ENCODE results near the gene APOM. TPM values are rescaled to one million over a fixed set of nuclear protein-coding genes. Genes with fewer than 3 reads are reported as not detected.

Gene APOM
- total RNA-seq, 1 experiment from 2014 or later = 2.6 TPM

DNA sequence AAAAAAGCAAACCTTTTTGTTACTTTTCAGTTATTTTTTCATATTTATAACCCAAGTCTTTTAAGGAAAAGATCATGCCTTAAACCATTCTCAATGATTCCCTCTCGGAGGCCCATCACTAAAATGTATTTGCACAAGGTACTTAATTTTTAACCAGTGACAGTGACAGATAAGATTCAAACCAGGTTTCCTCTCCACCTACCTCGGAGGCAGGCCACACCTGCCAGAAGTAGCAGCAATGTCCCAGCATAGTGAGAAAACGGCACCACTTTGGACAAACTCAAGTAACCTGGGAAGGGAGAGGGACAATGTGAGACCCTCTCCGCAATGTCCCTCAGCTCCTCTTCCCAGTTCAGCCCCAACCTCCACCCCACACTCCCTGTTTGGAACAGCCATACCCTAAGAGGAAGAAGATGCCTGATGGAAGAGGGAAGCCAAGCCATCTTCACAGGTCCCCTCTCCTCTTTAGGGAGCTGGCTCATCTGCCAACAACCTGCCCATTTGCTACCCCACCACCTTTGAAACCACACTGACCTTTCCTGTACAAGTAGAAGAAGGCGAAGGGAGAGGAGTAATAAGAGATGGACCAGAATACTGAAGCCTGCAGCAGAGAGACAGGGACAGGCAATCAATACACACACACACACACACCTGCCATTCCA, 45.2 kb downstream of the APOM start:
- TF ChIP-seq, protein P1, sequence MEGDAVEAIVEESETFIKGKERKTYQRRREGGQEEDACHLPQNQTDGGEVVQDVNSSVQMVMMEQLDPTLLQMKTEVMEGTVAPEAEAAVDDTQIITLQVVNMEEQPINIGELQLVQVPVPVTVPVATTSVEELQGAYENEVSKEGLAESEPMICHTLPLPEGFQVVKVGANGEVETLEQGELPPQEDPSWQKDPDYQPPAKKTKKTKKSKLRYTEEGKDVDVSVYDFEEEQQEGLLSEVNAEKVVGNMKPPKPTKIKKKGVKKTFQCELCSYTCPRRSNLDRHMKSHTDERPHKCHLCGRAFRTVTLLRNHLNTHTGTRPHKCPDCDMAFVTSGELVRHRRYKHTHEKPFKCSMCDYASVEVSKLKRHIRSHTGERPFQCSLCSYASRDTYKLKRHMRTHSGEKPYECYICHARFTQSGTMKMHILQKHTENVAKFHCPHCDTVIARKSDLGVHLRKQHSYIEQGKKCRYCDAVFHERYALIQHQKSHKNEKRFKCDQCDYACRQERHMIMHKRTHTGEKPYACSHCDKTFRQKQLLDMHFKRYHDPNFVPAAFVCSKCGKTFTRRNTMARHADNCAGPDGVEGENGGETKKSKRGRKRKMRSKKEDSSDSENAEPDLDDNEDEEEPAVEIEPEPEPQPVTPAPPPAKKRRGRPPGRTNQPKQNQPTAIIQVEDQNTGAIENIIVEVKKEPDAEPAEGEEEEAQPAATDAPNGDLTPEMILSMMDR (IDR thresholded peaks at IDR 0.05; ENCODE audit: unreplicated experiment) = no peak
- Mint-ChIP-seq H3K27me3 (ENCODE audit: unreplicated experiment) (no peaks in the 10 kb centered on the region), H3K4me1 (ENCODE audit: low read depth, unreplicated experiment) (peaks cover 7% of the 10 kb centered on the region), H3K27ac (ENCODE audit: unreplicated experiment) (no peak overlapping the region), H3K36me3 (ENCODE audit: insufficient read depth, unreplicated experiment) (peaks cover 28% of the 10 kb centered on the region), H3K4me3 (ENCODE audit: low read depth, unreplicated experiment) (no peak overlapping the region), H3K9me3 (ENCODE audit: low read depth, unreplicated experiment) (no peaks in the 10 kb centered on the region)
- CTCF ChIA-PET = interaction anchor here (0.8 to 1.0 kb wide), 2 partner anchors 11 to 29 kb away, joined by 3 read pairs; no protein-coding TSS in a partner anchor
- BruUV-seq (replicated peaks) = no TSS peak
- intact Hi-C loops (cut with micrococcal nuclease; ENCODE audit: unreplicated experiment) = loop anchor here (5.0 kb wide), 1 partner anchor 36 kb away; the partner anchor contains the start of gene CLIC1
- DNase-seq = no peak

DNA sequence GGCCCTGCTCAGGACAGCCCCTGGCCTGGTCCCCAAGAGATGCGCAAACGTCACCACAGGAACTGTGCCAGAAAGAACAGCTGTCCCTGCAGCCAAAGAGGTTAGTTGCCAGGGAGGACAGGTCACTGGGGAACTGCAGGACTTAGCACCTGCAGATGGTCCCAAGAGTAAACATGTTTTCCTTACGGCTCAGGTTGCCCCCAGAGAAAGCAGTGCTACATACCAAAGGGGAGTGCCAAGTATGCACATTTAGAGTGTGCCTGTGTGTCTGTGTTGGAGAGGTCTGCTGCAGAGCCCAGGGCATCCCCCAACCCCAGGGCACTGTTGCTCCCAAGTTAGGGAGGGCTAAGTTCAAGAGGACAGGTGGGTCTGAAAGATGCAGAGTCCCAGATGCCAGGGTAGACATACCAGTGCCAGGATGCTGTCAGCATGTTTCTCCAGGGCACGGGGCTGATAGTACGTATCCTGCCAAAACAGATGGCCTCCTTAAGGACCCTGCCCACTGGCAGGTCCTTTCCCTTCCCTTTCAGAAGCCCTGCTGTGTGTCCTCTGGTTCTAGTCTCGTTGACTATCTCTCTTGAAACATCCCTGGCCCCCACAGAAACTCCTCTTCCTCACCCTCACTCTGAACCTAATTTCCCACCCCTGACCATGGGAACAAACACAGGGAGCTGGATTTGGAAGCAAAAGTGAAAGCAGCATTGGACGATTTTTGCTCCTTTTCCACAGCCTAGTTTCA, 46.1 kb downstream of the APOM start:
- BruUV-seq (replicated peaks) = no TSS peak
- no peak for DNase-seq
- Mint-ChIP-seq H3K36me3 (ENCODE audit: insufficient read depth, unreplicated experiment) (peaks cover 22% of the 10 kb centered on the region), H3K27ac (ENCODE audit: unreplicated experiment) (peak overlapping the region; percentile 66), H3K4me3 (ENCODE audit: low read depth, unreplicated experiment) (peak overlapping the region; percentile 77), H3K9me3 (ENCODE audit: low read depth, unreplicated experiment) (no peaks in the 10 kb centered on the region), H3K27me3 (ENCODE audit: unreplicated experiment) (no peaks in the 10 kb centered on the region), H3K4me1 (ENCODE audit: low read depth, unreplicated experiment) (peaks cover 7% of the 10 kb centered on the region)
- intact Hi-C loops (cut with micrococcal nuclease; ENCODE audit: unreplicated experiment) = loop anchor here (5.0 kb wide), 1 partner anchor 35 kb away; the partner anchor contains the start of gene CLIC1
- TF ChIP-seq, protein P1 (IDR thresholded peaks at IDR 0.05; ENCODE audit: unreplicated experiment) = no peak
- CTCF ChIA-PET = interaction anchor here (0.8 to 1.8 kb wide), 4 partner anchors 11 to 37 kb away, joined by 3 to 14 read pairs (median 5); partner anchors contain the start of genes DDAH2 and MSH5

DNA sequence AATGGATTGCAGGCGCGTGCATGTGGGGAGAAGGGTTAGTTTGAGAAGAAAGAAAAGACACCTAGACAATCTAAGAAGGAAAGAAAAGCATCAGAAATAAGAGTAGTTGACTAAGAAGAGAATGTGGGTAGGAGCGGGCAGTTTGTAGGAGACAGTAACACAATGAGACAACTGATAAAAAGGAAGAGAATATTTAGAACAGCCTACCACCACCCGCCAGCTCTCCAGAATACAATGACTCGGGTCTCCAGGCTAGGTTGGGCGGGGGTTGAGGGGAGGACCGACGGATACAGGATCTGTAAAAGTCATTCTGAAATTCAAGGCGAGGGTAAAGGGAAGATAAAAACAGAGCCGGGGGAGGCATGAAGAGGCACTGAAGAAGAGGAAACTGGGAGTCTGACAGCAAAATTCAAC, 46.7 kb downstream of the APOM start:
- Mint-ChIP-seq H3K27me3 (ENCODE audit: unreplicated experiment) (no peaks in the 10 kb centered on the region), H3K27ac (ENCODE audit: unreplicated experiment) (peak overlapping the region; percentile 66), H3K36me3 (ENCODE audit: insufficient read depth, unreplicated experiment) (peaks cover 22% of the 10 kb centered on the region), H3K9me3 (ENCODE audit: low read depth, unreplicated experiment) (no peaks in the 10 kb centered on the region), H3K4me3 (ENCODE audit: low read depth, unreplicated experiment) (peak overlapping the region; percentile 77), H3K4me1 (ENCODE audit: low read depth, unreplicated experiment) (peaks cover 7% of the 10 kb centered on the region)
- no TSS peak for BruUV-seq (replicated peaks)
- no peak for DNase-seq
- intact Hi-C loops (cut with micrococcal nuclease; ENCODE audit: unreplicated experiment) = loop anchor here (5.0 kb wide), 1 partner anchor 35 kb away; the partner anchor contains the start of gene CLIC1
- CTCF ChIA-PET = interaction anchor here (0.8 to 1.8 kb wide), 8 partner anchors 12 to 113 kb away, joined by 3 to 14 read pairs (median 4); partner anchors contain the start of genes DDAH2, HSPA1A, HSPA1L and LY6G6C
- TF ChIP-seq, protein P1 (IDR thresholded peaks at IDR 0.05; ENCODE audit: unreplicated experiment) = no peak

DNA sequence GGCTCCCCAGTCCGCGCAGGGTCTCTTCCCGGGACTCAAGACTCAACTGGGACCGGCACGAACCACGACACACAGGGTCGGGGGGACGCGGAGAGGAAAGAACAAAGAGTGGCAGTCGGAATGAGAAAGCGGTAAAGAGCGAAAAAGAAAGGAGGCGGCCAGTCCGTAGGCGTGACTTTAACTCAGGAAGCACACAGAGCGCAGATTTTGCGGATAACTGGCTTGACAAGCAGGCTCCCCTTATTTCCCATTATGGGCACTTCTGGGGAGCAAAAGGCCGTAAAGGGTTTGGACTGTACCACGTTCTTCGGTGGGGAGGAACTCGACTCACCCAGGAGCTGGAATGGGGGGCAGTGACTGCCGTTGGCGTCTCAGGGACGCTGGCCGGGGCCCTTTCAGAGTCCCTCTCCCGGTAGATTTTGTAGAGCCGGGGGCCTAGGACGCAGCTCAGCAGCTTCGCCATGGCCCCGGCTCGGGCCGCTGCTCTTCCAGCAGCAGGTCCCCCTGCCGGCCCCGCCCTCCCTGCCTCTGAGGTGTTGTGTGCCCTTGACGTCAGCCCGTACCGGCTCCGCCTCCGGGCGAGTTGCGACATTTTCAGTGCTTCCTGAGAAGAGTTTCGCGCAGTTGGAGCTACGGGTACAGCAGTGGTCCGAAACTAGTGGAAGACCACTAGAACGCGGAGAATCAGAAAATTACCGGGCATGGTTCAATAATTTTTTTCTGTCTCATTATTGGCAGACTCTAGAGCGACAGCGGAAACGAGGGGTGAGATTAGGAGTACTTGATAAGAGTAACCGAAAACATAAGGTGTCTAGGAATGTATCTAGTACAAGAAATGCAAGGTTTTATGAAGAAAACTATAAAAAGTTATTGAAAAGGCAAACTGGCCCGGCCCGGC, 47.4 kb downstream of the APOM start, which contains the start of gene ABHD16A:
TSS of gene ABHD16A (minus strand) at position 506 of the 898 bp plus-strand sequence. CDS start at position 463, 43 bp downstream.
- Mint-ChIP-seq H3K9me3 (ENCODE audit: low read depth, unreplicated experiment) (no peaks in the 10 kb centered on the region), H3K27me3 (ENCODE audit: unreplicated experiment) (no peaks in the 10 kb centered on the region), H3K36me3 (ENCODE audit: insufficient read depth, unreplicated experiment) (peaks cover 17% of the 10 kb centered on the region), H3K4me3 (ENCODE audit: low read depth, unreplicated experiment) (peak within 1 kb of the TSS; percentile 77), H3K27ac (ENCODE audit: unreplicated experiment) (peak within 1 kb of the TSS; percentile 66), H3K4me1 (ENCODE audit: low read depth, unreplicated experiment) (peaks cover 7% of the 10 kb centered on the region)
- peak; percentile 100 for DNase-seq
- CTCF ChIA-PET = interaction anchor here (0.6 to 1.8 kb wide), 18 partner anchors 8 to 1536 kb away, joined by 3 to 14 read pairs (median 4); partner anchors contain the start of genes ATP6V1G2, CLIC1, DDAH2 and HSPA1A
- TF ChIP-seq, protein P1 (IDR thresholded peaks at IDR 0.05; ENCODE audit: unreplicated experiment) = peak; percentile 39
- BruUV-seq (replicated peaks) = TSS peak; percentile 91
- intact Hi-C loops (cut with micrococcal nuclease; ENCODE audit: unreplicated experiment) = loop anchor here (5.0 kb wide), 1 partner anchor 34 kb away; the partner anchor contains the start of gene CLIC1

All from Calu3 (cell line).